AG20443 (cell line): ENCODE results near the gene OR4D1.

ENCODE experiments used
- DNase-seq: peaks from one replicate; pipeline ENCODE4 v3.0.0; 2012; ENCODE audit warnings: low spot score, mixed read lengths

The OR4D1 gene

DNA sequence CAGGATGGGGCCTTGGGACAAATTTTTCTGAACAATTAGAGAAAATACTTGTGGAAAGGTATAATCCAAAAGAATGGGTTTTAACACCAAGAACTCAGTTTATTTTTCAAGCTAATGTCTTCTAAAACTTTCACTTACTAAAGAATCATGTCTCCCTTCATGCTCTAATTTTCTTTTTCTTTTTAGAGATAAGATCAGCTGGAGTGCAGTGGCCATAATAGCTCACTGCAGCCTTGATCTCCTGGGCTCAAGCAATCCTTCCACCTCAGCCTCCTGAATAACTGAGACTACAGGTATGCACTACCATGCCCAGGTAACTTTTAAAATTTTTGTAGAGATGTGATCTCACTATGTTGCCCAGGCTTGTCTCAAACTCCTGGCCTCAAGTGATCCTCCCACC is 5.5 kb downstream of the OR4D1 start:
- no peak for DNase-seq

DNA sequence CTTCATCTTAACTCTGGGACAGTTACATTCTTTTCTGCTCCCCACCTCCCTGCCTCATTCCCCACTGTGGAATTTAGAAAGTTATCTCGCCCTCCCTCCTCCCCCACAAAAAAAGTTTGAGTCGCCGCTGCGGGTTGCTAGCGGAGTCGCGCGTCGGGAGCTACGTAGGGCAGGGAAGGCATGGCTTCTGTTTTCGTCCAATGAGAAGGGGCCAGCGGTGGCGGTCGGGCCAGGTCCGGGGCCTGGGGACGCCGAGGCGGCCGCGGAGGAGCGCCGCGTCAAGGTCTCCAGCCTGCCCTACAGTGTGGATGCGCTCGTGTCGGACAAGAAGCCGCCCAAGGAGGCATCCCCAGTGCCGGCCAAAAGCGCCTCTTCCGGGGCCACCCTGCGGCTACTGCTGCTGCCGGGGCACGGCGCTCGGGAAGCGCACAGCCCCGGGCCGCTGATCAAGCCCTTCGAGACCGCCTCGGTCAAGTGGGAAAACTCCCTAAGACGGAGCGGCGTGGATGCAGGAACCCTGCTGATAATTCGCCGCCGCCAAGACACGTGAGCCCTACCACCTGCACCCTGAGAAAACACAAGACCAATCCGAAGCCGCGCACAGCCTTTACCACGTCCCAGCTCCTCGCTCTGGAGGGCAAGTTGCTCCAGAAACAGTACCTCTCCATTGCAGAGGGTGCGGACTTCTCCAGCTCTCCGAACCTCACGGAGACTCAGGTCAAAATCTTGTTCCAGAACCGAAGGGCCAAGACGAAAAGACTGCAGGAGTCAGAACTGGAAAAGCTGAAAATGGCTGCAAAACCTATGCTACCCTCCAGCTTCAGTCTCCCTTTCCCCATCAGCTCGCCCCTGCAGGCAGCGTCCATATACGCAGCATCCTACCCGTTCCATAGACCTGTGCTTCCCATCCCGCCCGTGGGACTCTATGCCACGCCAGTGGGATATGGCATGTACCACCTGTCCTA is 8.9 kb downstream of the OR4D1 start:
- peak; percentile 24 for DNase-seq

DNA sequence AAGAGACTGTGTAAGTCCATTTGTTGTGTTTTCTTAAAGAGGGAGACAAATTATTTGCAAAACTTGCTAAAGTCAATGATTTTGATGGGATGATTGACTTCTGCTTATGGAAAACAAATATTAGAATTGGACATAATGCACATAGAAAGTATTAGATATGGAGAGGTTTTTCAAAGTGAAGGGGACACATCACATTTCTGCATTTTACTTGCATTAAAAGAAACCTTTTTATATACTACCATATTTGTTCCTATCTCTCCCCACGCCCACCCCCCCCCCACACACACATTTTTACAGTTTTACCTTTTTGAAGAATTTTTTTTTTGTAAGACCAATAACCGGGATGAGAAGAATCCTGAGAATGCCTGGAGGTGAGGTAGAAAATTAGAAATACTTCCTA is 10.0 kb downstream of the OR4D1 start:
- DNase-seq = no peak

DNA sequence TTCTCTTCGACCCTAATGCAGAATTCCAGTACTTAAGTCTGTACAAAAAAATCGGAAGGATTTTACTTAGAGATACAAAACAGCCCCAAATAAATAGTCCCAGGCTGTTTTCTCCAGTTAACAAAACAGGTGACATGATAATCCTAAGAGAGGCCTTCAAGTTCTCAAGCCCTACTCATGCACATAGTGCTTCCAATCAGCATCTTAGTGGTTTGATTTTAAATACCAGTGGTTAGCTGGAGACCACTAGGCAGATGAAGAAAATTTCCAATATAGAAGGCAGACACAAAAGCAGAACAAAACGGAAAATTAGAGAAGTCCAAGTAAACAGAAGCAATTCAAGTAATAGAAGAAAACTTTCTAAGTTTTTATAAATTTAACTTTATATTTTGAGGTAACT is 13.4 kb downstream of the OR4D1 start:
- DNase-seq = no peak

DNA sequence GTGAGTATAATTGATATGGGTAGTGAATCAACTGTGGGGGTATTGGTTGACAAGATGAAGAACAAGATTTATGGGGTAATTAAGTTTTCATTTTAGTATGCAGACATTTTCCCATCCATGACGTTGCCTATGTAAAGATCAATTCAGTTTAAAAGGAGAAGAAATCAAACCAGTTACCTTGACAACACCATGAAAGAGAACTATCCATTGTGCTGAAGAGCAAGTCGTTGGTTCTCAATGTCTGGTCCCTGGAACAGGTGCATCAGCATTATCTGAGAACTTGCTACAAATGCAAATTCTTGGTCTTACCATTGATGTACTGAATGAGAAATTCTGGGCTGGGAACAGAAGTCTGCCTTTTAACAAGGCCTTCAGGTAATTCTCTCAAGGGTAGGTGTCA is 17.8 kb downstream of the OR4D1 start:
- DNase-seq = no peak

DNA sequence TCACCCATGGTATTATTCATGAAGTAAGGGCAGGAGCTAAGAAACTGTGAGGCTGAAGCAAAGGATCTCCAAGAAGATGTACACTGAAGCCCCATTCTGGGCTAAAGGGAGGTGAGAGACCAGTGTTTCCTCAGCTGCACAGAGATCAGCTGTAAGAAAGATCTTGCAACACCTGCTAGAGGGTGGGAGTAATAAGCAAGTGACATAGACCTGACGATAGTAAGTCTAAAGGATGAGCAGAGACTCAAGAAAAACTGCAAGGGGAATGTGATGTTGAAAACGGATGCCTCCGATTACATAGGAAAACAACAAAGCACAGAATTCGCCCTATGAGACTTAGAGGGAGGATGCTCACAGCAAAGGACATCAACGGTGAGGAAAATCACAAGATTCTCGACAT is 18.5 kb downstream of the OR4D1 start, which contains the start of gene OR4D2:
OR4D2 (plus strand) TSS at position 301 of the 400 bp plus-strand sequence. CDS start 2,674 bp downstream, outside the sequence.
- DNase-seq = no peak

DNA sequence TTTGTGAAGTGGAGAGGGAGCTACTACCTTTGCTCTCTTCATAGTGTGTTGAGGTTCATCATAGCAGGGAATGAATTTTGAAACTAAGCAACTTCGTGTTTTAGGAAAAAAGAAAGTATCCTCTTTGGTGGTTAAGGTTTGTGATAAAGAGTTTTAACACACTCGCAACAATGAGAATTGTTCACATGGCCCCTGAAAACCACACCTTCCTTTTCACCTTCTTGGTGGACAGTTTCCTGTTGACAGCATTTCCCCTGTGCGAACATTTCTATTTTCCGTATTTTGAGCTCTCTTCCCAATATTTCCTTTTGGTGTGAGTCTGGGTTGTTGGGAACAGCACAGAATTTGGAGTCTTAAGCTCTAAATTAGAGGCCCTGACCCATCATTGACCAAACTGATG is 22.4 kb downstream of the OR4D1 start:
- no peak for DNase-seq

DNA sequence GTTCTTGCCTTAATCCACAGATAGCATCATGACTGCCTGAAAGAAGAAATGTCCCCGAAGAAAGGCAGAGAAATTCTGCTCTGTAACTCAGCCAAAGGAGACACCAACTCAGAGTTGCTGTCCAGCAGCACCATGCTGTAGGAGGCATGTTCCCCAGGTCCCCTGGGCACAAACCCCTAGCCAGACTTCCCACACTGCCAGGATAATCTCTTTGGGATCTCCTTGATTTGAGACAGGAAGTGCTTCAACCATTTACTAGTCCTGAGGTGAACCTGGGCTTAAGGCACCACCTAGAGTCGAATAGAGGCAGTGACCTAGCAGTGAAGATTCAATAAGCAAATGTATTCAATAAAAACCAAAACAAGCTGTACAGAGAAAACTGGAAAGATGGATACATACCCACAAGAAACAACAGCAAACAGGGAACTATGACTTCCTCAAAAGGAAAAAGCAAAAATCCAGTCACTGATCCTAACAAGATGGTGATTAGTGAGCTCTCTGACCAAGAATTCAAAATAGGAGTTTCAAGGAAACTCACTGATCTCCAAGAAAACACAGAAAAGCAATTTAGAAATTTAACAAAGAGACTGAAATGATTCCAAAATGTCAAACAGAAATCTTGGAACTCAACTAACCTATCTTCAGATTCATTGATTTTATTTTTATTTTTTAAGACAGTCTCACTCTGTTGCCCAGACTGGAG is 24.3 kb downstream of the OR4D1 start:
- no peak for DNase-seq

DNA sequence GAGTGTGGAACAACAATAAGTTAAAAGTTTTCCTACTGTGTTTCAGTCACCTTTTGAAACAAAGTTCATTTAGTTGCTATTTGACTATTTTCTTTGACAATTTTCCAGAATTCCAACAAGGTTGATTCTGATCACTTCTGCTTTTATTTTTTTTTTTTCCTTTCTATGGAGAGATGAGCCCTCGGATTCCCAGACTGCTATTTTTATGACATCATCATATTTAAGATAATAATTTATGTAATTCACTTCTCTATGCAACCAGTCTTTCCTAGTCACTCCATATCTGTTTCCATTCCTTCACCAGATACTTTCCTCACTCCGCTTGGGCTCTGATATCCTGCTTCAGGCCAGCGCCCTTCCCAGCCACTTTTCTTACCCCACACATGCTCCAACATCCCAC is 26.7 kb downstream of the OR4D1 start:
- no peak for DNase-seq

DNA sequence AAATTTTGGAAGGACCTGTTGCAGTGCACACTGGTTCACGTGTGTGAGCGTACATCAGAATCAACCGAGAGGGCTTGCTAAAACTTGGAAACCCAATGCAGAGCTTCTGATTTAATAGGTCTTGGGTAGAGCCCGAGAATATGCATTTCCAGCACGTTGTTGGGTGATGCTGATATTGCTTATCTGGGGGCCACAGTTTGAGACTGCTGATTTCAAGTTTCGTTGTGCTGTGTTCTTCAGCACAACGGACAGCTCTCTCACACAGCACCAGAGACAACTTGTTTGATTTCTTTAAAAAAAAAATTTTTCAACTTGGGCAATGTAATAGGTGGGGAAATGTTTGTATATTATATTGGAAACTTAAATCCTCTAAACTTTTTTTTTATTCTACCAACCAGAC is 28.0 kb downstream of the OR4D1 start:
- DNase-seq = no peak

DNA sequence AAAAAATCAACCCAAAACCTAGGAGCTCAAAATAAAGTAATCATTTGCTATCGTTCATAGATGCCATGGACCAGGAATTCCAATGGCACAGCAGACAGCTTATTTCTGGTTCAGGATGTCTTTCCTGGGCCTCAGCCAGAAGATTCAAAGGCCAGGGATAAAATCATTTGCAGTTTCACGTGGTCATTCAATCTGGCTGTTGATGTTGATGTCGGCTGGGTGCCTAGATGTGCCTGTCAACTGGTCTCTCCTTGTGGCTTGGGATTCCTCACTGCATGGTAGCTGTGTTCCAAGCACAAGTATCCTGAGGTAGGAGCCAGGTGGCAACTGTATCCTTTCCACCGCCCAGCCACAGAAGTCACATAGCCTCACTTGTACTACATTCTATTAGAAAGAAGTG is 33.6 kb downstream of the OR4D1 start:
- no peak for DNase-seq

DNA sequence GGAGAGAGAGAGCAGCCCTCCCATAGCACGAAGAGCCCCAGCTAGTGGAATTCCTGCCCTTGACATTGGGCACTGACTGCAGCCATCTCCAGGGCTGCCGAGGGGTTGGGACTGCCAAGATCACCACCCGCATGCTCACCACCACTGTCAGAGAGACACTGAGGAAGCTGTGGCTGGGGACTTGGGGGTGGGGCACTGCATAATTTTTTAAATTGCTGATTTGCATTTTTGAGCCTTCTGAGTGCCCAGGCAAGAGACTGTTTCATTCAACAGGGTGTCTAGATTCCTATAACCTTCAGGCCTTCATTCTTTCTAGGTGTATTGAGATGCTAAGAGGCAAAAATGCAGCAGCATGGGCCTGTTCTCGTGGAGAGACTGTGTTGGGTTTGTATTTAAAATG is 35.3 kb downstream of the OR4D1 start:
- no peak for DNase-seq

DNA sequence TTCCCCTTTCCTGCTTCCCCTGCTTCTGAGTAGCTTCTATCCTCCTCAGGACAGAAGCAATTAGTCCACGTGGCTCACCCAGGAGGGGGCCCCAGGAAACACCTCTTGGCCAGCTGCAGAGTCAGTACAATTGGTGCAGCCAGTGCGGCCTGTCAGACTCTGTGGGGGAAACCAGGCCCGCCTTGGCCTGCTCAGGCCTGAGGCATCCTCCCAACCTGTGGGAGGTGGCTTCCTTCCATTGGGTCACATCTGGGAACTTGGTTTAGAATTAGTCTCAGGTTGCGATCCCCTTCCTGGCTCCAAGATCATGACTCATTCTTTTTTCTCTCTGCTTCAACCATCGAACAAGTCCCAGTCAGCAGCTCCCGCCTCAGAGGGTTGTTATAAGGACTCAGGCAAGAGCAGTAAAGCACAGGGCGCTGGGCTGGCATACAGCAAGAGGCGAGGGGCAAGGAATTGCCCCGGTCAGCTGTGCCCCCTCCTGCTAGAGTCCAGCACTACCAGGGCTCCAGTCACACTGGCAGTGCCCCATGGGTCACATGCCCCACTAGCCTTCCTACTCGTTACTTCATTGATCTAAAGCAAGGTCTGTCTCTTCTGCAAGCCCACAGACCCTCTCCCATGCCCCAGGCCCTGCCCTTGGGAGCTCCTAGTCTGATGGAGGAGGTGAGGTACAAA is 36.3 kb downstream of the OR4D1 start:
- no peak for DNase-seq

DNA sequence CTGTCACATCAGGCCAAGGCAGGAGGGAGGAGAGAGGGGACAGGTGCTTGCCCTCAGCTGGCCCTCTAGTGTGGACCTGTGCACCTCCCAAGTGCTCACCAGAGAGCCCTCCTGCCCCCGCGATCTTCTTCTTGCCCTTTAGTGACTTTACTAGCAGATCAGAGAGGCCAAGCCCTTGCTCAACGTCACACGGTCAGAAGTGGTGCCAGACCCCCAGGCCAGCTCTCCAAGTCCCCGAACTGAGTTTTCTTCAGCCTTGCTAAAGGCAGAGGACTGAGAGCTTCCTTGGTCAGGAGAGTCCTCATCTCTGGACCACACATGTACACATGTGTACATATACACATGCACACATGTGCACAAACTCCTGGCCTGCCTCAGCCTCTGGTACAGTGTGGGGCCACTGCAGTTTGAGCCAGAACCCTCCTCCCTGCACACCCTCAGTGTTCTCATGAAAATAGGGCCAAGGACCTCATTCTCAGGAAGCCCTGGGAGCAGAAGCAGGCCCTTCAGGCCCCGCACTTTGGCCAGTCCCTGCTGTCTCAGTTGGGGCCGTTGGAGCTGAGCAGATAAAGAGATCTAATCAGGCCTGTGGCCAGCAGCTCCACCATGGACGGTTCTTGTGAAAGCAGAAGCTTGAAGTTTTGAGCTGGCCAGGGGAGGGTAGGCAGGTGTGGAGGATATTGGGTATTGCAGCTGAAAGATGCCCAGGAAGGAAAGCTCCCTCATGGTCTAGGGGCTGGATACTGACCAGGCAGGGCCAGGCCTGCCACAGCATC is 37.0 kb downstream of the OR4D1 start:
- DNase-seq = no peak

DNA sequence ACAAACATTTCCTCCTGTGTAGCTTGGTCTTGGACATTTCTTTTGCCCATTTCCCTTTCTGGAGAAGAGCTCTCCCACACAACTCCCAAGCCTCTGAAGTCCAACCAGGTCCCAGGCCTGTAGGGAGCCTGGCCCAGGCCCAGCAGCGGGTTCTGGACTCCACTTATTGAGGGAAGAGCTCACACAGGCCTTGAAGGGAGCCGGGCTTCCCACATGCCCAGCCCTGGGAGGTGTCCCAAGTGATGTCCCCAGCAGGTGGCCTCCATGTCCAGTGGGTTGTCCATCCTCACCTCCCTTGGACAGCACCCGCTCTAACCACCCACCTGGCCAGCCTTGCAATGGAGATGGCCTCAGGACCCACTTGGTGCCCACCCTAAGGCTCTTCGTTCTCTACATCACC is 38.4 kb downstream of the OR4D1 start:
- no peak for DNase-seq

DNA sequence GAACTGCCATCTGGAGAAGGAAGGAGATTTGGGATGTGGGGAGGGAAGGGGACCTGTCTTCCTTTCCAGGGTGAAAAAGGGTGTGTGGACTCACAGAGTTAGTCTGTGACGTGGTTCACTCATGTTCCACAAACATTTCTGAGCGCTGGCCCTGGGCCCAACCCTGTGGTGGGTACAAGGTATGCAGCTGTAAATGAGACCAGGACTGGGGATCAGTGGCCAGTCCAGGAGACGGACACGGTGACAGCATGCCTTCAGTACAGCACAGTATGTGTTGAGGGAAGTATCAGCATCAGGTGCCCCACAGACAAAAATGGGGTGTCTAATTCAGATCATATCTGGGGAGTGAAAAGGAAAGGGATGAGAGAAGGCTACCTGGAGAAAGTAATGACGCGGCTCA is 38.9 kb downstream of the OR4D1 start:
- DNase-seq = no peak

DNA sequence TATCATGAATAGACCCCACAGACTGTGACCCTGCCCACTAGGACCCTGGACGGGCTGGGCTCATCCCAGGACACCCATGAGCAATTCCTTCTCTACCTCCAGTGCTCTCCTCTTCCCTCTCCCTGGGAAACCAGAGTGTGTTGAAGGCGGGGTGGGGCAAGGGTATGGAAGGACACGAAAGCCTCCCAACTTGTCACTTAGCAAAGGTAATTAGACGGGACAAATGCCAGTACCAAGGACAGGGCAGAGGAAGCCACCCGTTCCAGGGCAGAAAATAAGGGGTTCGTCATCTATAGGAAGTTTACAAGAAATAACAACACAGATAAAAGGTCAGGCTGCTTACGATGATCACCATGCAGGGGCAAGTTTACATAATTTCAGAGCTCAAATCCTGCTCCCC is 39.5 kb downstream of the OR4D1 start:
- DNase-seq = no peak

DNA sequence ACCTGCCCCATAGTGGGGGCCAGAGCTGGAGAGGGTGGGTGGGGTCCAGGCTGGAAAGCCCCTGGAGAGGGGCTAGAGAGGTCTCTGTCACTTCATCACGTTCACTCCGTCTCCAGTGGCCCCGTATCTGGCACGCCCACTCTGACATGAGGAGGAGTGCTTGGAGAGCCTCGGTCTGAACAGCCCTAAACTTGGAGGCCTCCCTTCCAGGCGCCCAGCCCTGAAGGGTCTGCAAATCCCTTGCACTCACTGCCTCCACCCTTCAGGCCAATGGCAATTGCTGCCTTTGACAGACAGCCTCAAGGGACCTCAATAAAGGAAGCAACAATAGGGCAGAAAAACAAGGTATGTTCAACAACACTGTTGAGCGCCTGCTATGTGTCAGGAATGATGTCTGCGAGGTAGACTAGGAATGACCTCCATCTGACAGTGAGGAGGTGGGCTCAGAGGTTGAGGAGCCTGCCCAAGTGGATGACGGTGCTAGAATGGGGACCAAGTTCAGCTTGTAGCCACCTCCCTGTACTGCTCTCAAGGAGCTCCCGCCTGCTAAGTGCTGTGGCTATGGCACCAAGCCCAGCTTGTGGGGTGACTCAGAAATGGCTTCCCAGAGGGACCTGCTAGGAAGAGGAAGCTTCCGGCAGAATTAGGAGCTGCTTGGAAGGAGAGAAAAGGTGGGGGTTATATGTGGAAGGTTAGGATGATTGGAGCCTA is 41.4 kb downstream of the OR4D1 start:
- peak; percentile 91 for DNase-seq

DNA sequence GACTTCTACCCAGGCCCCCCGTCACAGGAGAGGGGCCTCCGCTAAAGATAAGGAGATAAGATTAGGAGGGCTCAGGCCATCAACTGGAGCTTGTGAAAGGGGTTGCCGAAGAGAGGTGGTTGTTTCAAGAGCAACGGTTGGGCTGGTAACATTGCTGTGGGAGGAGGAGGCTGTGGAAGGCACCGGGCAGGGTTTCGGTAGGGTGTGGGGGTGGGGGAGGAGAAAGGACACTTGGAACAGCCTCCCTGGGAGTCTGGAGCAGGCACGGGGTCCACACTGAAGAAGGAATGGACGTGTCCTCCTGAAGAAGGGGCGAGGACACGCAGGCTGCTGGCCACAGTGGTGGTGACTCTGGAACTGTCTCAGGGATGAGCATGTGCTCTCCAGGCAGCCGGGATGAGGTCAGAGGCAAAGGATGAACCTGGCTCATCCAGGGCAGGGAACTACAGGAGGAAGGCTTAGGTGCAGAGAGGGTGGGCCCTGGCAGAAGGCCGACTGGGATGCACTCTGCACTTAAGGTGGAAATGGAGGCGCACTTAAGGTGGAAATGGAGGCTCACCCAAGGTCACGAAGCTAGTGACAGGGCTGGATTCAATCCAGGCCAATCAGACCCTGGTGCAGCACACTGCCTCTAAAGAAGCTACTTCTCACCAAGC is 43.2 kb downstream of the OR4D1 start:
- no peak for DNase-seq

DNA sequence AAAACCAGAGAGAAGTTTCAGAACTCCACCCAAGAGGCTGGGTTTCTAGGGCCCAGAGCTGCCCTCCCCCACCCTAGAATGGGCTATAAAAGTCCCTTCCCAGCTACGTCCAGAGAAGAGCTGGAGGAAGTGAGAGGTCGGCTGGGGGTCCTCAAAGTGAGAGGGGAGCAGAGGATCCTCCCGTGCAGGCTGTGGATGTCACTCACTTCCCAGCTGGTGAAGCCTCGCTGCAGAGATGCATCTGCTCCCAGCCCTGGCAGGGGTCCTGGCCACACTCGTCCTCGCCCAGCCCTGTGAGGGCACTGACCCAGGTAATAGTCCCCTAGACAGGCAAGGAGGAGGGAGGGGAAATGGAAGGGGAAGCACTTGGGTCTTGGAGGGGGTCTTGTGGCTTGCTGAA is 44.4 kb downstream of the OR4D1 start, which contains the start of gene EPX:
EPX (plus strand) TSS at position 115 of the 400 bp plus-strand sequence; CDS start at position 236, 121 bp downstream.
- no peak for DNase-seq
